Muscle layer of duodenum (tissue), 2 donors: ENCODE results near the gene RASGRP1.

Source experiments
- H3K27ac ChIP-seq: one replicate; pipeline ENCODE4 v1.7.0; 2013; ENCODE audit warnings: mild to moderate bottlenecking, low read length
- H3K27me3 ChIP-seq: one replicate; pipeline ENCODE4 v1.7.0; 2013; ENCODE audit warnings: low read depth, mild to moderate bottlenecking, control low read depth, low read length
- H3K36me3 ChIP-seq, 2 donors: one replicate each; pipeline ENCODE4 v1.7.0; 2013; ENCODE audit warnings: low read length in 2 of 2, control low read depth in 1 of 2, mild to moderate bottlenecking in 1 of 2; ENCODE audit not compliant: insufficient read depth in 2 of 2, control insufficient read depth in 1 of 2
- H3K4me1 ChIP-seq, 2 donors: one replicate each; pipeline ENCODE4 v1.7.0; 2013; ENCODE audit warnings: low read length in 2 of 2, mild to moderate bottlenecking in 2 of 2, control low read depth in 1 of 2, moderate library complexity in 1 of 2; ENCODE audit not compliant: insufficient read depth in 2 of 2, control insufficient read depth in 1 of 2
- H3K4me3 ChIP-seq, 2 donors: one replicate each; pipeline ENCODE4 v1.7.0; 2013; ENCODE audit warnings: low read length in 2 of 2, low read depth in 1 of 2, mild to moderate bottlenecking in 1 of 2
- H3K9me3 ChIP-seq, 2 donors: one replicate each; pipeline ENCODE4 v1.7.0; 2013; ENCODE audit warnings: low read length in 2 of 2, control low read depth in 1 of 2, mild to moderate bottlenecking in 1 of 2; ENCODE audit not compliant: control insufficient read depth in 1 of 2
- donor health status: healthy.

RASGRP1 gene

GRCh38 chr15:38533926-38534325 lies 30.7 kb downstream of the RASGRP1 start:
- H3K27ac ChIP-seq: no peak overlapping the region
- H3K4me1 ChIP-seq: no peaks in the 10 kb centered on the region
- no peaks in the 10 kb centered on the region for H3K27me3 ChIP-seq
- H3K36me3 ChIP-seq: no peaks in the 10 kb centered on the region
- no peak overlapping the region for H3K4me3 ChIP-seq
- no peaks in the 10 kb centered on the region for H3K9me3 ChIP-seq

GRCh38 chr15:38533416-38533915 lies 31.1 kb downstream of the RASGRP1 start:
- Histone ChIP-seq H3K4me3 (no peak overlapping the region), H3K36me3 (no peaks in the 10 kb centered on the region), H3K27me3 (no peaks in the 10 kb centered on the region), H3K9me3 (no peaks in the 10 kb centered on the region), H3K4me1 (no peaks in the 10 kb centered on the region), H3K27ac (no peak overlapping the region)

GRCh38 chr15:38532728-38533127 lies 31.9 kb downstream of the RASGRP1 start:
- H3K9me3 ChIP-seq: no peaks in the 10 kb centered on the region
- no peaks in the 10 kb centered on the region for H3K27me3 ChIP-seq
- no peaks in the 10 kb centered on the region for H3K4me1 ChIP-seq
- H3K4me3 ChIP-seq: no peak overlapping the region
- H3K27ac ChIP-seq: no peak overlapping the region
- H3K36me3 ChIP-seq: no peaks in the 10 kb centered on the region

GRCh38 chr15:38531509-38531908 lies 33.1 kb downstream of the RASGRP1 start:
- H3K4me1 ChIP-seq: no peaks in the 10 kb centered on the region
- no peaks in the 10 kb centered on the region for H3K36me3 ChIP-seq
- H3K4me3 ChIP-seq: no peak overlapping the region
- no peaks in the 10 kb centered on the region for H3K27me3 ChIP-seq
- no peak overlapping the region for H3K27ac ChIP-seq
- no peaks in the 10 kb centered on the region for H3K9me3 ChIP-seq

GRCh38 chr15:38530113-38530512 lies 34.5 kb downstream of the RASGRP1 start:
- Histone ChIP-seq H3K36me3 (no peaks in the 10 kb centered on the region), H3K4me3 (no peak overlapping the region), H3K27me3 (no peaks in the 10 kb centered on the region), H3K9me3 (no peaks in the 10 kb centered on the region), H3K4me1 (no peaks in the 10 kb centered on the region), H3K27ac (no peak overlapping the region)

GRCh38 chr15:38528294-38528693 lies 36.3 kb downstream of the RASGRP1 start:
- H3K36me3 ChIP-seq: no peaks in the 10 kb centered on the region
- no peak overlapping the region for H3K4me3 ChIP-seq
- H3K27ac ChIP-seq: no peak overlapping the region
- no peaks in the 10 kb centered on the region for H3K4me1 ChIP-seq
- no peaks in the 10 kb centered on the region for H3K27me3 ChIP-seq
- H3K9me3 ChIP-seq: no peaks in the 10 kb centered on the region

GRCh38 chr15:38526158-38526557 lies 38.5 kb downstream of the RASGRP1 start:
- H3K27me3 ChIP-seq: no peaks in the 10 kb centered on the region

GRCh38 chr15:38525489-38525888 lies 39.1 kb downstream of the RASGRP1 start:
- no peak overlapping the region for H3K4me3 ChIP-seq
- no peaks in the 10 kb centered on the region for H3K27me3 ChIP-seq
- H3K36me3 ChIP-seq: no peaks in the 10 kb centered on the region

More at GRCh38 chr15:38526158-38526557, 38.5 kb downstream of the RASGRP1 start:
- Histone ChIP-seq H3K27ac (no peak overlapping the region), H3K4me1 (no peaks in the 10 kb centered on the region), H3K9me3 (no peaks in the 10 kb centered on the region), H3K36me3 (no peaks in the 10 kb centered on the region), H3K4me3 (no peak overlapping the region)

GRCh38 chr15:38524156-38524555 lies 40.5 kb downstream of the RASGRP1 start:
- Histone ChIP-seq H3K4me3 (no peak overlapping the region), H3K27ac (no peak overlapping the region), H3K27me3 (no peaks in the 10 kb centered on the region), H3K4me1 (no peaks in the 10 kb centered on the region), H3K36me3 (no peaks in the 10 kb centered on the region), H3K9me3 (no peaks in the 10 kb centered on the region)

More at GRCh38 chr15:38525489-38525888, 39.1 kb downstream of the RASGRP1 start:
- no peak overlapping the region for H3K27ac ChIP-seq
- H3K9me3 ChIP-seq: no peaks in the 10 kb centered on the region
- H3K4me1 ChIP-seq: no peaks in the 10 kb centered on the region

- no peak overlapping the region for H3K4me3 ChIP-seq
- no peak overlapping the region for H3K27ac ChIP-seq
- H3K27me3 ChIP-seq: no peaks in the 10 kb centered on the region
- H3K9me3 ChIP-seq: no peaks in the 10 kb centered on the region
- no peaks in the 10 kb centered on the region for H3K4me1 ChIP-seq
- H3K36me3 ChIP-seq: no peaks in the 10 kb centered on the region
Observed at GRCh38 chr15:38522922-38523321, 41.7 kb downstream of the RASGRP1 start.

GRCh38 chr15:38521316-38521715 lies 43.3 kb downstream of the RASGRP1 start:
- Histone ChIP-seq H3K9me3 (no peaks in the 10 kb centered on the region), H3K36me3 (no peaks in the 10 kb centered on the region), H3K4me1 (no peaks in the 10 kb centered on the region), H3K27me3 (no peaks in the 10 kb centered on the region), H3K27ac (no peak overlapping the region), H3K4me3 (no peak overlapping the region)

GRCh38 chr15:38520035-38520434 lies 44.6 kb downstream of the RASGRP1 start:
- no peaks in the 10 kb centered on the region for H3K4me1 ChIP-seq
- no peaks in the 10 kb centered on the region for H3K9me3 ChIP-seq
- no peaks in the 10 kb centered on the region for H3K36me3 ChIP-seq
- H3K27ac ChIP-seq: no peak overlapping the region
- H3K27me3 ChIP-seq: no peaks in the 10 kb centered on the region
- H3K4me3 ChIP-seq: no peak overlapping the region
